Stimulated activated CD8-positive, alpha-beta memory T cell treated with anti-CD3 and anti-CD28 coated beads, Interleukin-4, amount 100 ng/mL, for 4 hours (primary cell): ENCODE measurements around the gene DISP3.

Experiments
- DNase-seq, 2 donors: peaks; one replicate each; pipeline ENCODE4 v3.0.0-alpha.2; 2020; ENCODE audit warnings: low read depth in 2 of 2, low spot score in 1 of 2

The DISP3 gene

DNA sequence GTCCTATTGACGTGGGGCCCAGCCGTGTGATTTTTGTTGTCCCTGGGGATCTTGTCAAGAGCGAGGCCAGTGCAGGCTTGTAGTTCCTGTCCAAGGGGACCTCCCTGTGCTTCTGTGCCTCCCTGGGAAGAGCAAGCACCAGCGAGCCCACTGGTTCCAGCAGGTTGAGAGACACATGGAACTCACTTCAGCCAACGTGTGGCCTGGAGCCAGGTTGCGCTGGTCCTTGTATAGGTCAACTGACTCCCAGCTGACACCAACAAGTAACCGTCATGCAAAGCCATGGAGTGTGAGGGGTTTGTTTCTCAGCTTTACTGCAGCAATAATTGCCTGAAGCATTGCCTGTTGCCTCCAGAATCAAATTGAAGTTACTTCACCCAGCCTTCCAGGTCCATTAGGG lies 63.0 kb downstream of the DISP3 start:
- no peak for DNase-seq

DNA sequence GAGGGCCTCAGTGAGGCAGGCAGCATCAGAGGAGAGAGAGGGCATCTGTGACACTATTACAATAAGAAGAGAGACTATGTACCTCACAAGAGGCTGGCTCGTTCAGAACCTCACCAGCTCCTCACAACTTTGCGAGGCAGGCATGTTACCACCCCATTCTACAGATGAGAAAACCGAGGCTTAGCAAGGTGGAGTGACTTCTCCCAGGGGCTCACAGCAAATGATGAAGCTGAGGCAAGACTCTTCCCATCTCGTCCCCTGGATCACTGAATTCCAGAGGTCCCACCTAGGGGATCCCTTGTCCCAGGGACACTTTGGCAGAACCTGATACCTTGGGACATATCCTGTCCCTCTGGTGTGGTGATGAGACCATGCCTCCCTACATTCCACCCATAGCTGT lies 64.4 kb downstream of the DISP3 start:
- no peak for DNase-seq

DNA sequence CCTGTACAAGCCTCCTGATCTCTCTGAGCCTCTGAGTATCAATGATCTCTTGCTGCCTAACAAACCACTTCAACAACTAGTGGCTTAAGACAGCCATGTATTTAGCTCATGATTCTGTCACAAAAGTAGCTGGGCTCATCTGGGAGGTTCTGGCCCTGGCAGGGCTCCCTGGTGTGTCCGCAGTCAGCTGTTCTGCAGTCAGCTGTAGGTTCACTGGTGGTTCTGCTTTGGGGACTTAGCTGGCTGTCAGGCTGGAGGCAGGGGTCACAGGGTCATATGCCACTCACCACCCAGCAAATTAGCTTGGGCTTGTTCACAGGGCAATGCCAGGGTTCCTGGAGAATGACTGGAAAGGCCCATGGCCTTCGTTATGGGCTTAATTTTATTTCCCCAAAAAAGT lies 64.8 kb downstream of the DISP3 start:
- no peak for DNase-seq

DNA sequence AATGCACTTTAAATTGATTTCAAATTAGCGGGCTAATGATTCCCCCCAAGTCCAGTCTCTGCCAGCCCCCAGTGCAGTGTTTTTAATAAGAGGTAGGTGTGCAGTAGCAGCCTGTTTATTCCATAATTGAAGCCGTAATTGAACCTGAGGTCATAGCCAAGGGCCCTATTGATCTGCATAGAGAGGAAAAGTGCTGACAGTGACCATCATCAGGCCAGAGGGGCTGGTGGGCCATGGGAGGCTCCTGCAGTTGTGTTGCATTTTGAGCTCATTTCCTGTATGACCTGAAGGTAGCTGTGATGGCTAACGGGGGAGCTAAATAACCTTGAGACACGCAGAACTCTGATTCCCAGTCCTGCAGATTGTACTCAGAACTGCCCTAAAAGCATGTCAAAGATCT lies 67.5 kb downstream of the DISP3 start:
- no peak for DNase-seq

DNA sequence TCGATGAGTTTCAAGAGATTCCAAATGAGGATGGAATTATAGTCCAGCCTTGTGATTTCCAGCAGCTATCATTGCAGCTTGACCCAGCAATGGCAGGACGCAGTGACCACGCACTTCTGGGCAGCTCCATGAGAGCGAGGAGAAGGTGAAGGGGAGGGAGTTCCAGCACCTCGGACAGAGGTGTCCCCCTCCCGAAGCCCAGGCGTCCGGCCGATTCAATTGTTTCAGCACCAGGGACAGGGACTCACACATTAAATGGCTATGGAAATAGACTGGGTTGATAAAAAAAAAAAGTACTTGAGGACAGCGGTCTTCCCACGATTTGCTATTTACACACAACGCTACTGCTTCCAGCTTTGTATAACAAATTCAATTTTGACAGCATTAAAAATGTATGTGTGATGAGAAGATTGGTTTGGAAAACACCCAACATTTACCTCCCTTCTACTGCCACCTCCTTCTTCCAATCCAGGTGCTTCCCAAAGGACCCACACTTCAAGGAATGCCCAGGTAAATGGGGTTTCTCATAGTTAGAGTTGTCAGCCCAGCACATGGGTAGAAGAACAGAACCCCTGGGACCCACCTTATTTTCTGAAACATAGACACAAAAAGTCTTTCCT lies 71.8 kb downstream of the DISP3 start:
- DNase-seq, result no peak

DNA sequence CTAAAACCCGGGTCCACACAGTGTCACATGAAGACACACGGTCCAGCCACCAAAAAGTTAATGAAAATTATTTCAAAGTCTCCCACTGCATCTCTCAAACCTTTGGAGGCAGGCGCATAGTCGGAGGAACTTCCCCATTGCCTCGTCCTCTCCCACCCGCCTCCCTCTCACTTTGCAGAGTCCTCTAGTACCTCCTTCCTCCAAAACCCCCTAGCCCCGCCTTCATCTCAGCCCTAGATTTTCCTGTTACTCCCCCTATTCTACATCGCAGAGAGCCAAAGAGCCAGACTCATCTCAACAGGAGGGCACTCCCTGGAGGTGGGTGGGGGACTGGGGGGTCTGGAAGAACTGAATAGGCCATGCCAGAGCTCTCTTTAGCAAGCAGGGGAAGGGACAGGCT lies 79.3 kb downstream of the DISP3 start:
- no peak for DNase-seq

DNA sequence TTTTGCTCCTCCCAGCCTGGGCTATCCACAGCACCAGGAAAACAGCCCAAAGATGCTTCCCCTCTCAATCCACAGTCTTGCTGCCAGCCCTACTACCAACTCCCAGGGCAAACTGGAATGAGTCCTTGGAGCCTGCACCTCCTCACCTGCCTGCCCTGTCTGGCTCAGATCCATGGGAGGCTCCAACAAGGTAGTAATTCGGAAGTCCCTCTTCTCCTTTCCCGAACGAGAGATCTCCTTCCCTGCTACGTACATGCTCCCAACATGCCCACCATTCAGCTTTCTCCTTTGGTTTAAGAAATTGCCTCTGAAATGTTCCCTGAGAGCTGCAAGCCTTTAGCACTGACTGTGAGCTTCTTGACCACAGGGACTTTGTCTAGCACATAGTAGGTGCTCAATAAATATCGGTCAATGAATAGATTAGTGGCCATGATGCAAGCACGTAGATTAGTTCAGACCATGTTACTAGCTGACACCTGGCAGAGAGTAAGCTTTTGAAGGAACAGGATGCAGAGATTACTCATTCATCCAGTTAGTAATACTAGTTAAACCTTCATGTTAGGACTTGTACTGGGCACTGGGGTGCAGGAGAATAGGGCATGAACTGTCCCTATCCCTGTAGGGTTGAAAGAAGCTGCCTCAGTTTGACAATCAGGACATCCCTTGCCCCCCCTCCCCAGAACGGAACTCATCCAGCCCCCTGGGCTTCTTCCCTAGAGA lies 80.1 kb downstream of the DISP3 start:
- DNase-seq, result no peak

DNA sequence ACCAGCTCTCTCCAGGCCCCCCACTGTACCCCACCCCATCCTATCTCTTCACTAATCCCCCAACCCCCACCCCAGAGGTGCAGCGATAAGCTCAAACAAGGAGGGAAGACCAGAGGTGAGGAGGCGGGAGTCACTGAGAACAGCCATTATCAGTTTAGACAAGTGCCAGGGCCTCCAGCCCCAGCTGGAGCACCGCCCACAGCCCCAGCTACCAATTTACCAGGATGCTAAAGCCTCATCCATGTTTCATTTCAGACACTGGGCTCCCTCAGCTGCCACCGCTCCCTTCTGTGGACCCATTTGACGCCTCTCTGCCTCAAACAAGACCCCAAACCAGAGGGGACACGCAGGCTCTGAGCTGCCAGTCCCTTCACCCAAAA lies 80.6 kb downstream of the DISP3 start:
- no peak for DNase-seq

DNA sequence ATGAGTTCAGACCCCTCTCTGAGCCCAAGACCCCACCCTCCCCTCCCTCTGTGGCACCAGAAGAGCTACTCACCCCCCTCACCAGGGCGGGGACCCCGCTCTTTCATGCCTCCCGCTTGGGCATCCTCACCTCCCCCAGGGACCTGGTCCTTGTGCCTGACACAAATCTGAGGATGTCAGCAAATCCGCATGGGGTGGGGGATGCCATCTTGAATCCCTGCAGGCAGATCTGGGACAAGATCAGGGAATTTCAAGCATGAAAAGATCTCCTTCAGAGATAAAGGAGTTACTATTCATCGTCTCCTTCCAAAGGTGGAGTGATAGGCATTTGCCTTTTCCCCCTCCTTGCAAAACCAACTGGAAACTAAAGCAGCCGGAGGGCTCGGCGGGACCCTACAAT lies 81.1 kb downstream of the DISP3 start:
- DNase-seq, result no peak

DNA sequence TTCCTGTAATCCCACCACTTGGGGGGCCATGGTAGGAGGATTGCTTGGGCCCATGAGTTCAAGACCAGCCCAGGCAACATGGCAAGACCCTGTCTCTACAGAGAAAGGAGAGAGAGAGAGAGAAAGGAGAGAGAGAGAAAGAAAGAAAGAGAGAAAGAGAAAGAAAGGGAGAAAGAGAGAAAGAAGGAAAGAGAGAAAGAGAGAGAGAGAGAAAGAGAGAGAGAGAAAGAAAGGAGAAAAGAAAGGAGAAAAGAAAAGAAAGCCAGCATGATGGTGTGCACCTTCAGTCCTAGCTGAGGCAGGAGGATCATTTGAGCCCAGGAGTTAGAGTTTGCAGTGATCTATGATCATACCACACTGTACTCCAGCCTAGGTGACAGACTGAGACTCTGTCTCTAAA lies 82.8 kb downstream of the DISP3 start:
- no peak for DNase-seq

DNA sequence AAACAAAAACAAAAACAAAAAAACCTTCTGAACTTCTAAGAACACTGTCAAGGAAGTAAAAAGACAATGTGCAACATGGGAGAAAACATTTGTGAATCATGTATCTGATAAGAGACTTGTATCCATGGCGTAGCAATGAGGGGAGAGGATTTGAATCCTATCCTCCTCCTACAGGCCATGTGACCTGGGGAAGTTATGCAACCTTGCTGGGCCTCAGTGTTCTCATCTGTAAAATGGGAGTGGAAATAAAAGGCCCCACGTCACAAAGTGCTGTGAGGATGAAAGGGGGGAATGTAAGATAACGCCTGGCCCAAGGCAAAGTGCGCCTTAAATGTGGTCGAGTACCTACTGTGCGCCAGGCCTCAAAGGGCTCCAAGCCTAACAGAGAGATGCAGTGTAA lies 83.7 kb downstream of the DISP3 start:
- no peak for DNase-seq

DNA sequence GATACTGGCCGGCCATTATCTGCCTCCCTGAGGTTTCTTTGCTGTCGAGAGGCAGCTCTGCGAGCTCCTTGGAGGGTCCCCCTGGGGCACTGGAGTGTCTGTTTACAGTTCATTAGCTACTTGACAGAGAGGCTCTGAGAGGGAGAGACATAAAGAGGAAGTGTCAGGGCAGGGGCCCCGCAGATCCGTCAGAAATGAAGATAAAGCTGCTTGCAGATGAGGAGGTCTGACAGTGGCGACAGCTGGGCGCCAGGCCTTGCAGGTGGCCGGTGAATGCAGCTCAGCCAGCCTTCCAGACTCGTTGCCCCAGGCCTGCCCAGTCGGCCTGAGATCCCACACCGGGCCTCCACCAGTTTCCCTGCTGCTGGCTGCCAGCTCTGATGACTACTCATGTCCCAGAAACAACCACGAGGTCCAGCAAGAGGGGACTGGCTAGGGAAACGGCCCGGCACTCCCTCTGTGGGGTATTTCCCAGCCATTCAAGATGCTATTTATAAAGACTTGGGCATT lies 84.7 kb downstream of the DISP3 start:
- DNase-seq, result no peak

DNA sequence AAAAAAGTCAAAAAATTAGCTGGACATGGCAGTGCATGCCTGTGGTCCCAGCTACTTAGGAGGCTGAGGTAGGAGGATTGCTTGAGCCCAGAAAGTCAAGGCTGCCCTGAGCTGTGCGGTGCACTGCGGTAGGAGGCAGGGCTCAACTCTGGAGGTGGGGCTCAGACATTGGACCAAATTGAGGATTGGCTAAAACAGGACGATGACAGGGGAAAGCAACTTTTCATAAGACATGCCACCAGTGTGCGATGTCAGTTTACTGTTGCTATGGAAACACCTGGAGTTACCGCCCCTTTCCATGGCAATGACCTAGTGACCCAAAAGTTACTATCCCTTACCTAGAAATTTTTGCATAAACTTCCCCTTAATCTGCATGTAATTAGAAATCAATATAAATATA lies 85.3 kb downstream of the DISP3 start:
- DNase-seq, result no peak

DNA sequence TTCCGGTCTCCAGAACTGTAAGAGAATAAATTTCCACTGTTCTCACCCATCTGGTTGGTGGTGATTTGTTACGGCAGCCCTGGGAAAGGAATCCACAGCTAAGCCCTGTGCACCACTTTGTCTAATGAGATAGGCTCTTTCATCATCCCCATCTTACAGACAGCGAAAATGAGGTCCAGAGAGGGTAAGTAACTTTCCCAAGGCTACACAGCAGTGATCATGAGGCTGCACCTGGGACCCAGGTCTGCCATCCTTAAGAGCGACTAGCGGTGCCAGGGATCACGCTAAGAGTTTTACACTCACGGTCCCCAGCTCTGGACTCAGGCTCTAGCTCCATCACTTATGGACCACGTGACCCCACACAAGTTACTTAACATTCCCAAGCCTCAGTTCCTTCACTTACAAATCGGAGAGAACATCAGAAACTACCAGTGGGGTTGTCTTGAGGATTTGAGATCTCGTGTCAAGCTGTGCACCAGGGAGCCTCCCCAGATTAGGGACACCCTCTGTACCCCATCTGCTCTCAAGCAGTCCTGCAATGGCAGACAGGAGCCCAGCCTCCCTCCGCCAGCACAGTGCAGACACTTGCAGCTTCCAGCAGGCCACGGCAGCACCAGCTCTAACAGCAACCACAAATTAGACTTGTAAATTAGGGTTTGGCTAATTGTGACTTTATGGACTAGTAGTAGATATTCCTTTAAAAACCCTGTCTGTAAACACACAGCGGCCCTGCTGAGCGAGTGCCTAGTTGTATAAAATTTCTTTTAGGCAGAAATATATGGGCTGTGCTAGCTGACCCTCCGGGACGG lies 87.3 kb downstream of the DISP3 start:
- no peak for DNase-seq

DNA sequence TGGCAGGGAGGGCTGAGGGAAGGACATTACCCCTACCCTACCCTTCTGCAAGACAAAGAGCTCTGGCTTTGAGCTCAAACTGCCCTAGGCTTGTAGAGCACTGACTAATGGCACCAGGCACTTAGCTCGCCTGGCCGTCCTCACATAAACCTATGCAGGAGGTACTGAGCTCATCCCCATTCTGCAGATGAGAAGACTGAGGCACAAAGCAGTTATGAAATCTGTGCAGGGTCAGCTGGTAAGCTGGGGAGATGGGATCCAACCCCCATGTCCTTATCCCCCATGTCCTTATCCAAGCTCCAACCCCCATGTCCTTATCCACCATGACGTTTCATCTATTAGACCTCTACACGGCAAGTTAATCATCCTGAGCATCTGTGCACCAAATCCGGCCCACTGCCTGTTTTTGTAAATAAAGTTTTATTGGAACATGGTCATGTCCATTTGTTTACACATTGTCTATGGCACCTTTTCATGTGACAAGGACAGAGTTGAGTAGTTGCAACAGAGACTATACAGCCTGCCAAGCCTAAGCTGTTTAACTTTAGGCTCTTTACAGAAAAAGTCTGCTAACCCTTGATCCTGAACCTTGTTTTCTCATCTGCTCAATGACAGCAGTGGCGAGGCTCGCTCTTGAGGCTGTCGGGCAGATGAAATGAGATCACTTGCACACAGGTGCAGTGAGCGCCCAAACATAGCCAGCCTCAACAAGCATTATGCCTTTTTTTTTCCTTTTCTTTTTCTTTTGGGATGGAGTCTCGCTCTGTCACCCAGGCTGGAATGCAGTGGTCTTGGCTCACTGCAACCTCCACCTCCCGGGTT lies 88.5 kb downstream of the DISP3 start:
- DNase-seq, result no peak

DNA sequence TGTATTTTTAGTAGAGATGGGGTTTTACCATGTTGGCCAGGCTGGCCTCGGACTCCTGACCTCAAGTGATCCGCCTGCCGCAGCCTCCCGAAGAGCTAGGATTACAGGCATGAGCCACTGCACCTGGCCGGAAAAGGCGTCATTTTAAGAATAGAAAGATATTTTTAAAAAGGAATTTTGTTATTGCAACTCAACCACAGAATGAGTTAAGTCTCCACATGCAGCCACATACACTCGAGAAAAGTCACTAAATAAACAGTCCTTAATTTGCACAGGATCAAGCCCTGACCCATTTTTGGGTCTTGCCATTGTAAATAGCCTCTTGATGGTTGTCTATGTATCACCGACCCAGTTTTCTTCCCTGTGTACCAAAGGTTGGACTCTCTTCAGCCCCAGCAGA lies 89.7 kb downstream of the DISP3 start:
- no peak for DNase-seq

DNA sequence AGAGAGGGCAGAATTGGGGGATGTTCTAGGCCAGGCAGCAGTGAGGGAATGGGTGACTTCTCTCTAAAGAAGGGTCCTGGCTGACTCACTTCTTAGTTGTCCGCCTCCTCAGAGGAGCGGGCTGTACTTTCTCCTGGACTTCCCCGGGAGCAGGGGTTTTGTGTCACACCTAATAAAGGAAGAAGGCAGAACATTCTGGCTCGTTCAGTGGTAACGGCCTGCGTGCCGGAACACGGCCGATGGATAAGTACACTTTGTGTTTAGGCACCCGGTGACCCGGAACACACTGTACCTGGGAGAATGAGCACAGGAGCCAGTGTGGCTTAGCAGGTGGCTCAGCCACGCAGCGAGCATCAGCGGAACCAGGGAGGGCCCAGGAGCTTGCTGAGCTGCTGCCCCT lies 90.6 kb downstream of the DISP3 start:
- DNase-seq, result no peak

DNA sequence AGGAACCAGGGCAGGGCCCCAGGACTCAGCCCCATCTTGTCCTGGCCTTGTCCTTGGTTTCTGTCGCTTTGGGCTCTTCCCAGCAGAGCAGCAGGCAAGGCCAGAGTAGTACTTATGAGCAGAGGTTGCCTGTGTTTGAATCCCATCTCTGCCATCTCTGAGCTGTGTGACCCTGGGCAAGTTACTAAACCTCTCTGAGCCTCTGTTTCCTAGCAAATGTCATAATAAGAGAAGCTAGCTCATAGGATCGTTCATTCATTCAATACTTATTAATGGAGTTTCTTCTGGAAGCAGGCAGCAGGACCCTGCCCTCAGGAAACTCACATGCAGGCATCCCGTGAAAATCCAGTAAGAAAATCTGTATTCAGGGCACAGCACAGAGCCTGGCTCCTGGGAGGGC lies 91.0 kb downstream of the DISP3 start:
- DNase-seq, result no peak

DNA sequence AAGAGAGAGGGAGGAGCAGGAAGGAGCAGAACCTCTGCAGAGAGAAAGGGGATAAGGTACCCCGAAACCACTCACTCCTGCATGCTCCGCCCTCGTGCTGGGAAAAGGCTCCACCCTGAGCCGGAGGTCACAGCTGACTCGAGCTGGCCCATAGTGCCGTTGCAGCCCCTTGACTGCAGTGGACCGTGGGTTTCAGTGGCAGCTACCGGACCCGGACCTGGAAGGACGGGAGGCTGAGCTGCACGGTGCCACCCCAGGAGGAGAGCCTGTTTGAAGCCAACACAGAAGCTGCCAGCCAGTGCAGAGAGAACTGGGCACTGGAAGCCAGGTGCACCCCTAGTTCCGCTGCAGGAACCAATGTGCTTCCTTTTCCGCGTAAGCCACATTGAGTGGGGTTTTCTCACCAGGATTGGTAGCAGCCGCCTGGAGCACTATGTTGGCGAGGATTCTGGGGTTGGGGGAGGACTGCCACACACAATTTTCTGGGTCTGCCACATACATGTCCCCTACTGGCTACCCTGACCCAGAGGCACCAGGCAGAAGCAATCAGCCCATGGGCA lies 91.9 kb downstream of the DISP3 start:
- no peak for DNase-seq

DNA sequence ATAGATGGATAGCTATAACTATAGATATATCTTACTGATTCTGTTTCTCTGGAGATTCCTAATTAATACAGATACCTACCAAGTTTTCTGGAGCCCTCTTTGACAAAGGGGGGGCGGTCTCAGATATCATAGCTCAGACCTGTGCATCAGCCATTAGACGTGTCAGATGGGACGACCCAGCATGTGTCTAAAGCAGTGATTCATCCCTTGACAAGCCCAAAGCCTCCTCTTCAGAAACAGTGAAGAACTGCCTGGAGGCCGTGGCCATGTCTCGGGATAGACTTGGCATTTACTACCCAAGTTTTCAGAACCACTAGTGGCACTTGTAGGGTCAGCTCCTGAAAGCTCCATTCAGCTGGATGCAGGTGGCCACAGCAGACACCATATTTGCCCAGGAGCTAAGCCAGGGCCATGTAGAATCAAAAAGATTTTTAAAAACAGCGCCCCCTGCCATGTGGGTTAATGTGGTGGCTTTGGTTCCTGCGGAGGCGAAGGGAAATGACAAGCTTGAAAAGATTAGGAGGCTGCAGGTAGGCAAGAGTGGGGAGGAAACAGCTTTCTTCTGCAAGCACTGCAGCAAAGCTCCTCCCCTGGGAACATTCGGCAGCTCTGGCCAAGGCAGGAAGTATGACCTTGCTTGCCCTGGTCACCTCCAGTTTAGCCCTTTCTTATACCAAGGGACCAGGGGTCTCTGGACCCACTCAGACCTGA lies 93.1 kb downstream of the DISP3 start:
- DNase-seq, result no peak
